ENCODE measurements around the gene TMEM9. TPM values are rescaled to one million over a fixed set of nuclear protein-coding genes. Genes with fewer than 3 reads are reported as not detected.

The TMEM9 gene
- total and polyA plus RNA-seq, 2 of the 8 experiments (the other 6 are each of a cell fraction or from before 2014, with no cell fraction given) = 79.9 to 181 TPM

DNA sequence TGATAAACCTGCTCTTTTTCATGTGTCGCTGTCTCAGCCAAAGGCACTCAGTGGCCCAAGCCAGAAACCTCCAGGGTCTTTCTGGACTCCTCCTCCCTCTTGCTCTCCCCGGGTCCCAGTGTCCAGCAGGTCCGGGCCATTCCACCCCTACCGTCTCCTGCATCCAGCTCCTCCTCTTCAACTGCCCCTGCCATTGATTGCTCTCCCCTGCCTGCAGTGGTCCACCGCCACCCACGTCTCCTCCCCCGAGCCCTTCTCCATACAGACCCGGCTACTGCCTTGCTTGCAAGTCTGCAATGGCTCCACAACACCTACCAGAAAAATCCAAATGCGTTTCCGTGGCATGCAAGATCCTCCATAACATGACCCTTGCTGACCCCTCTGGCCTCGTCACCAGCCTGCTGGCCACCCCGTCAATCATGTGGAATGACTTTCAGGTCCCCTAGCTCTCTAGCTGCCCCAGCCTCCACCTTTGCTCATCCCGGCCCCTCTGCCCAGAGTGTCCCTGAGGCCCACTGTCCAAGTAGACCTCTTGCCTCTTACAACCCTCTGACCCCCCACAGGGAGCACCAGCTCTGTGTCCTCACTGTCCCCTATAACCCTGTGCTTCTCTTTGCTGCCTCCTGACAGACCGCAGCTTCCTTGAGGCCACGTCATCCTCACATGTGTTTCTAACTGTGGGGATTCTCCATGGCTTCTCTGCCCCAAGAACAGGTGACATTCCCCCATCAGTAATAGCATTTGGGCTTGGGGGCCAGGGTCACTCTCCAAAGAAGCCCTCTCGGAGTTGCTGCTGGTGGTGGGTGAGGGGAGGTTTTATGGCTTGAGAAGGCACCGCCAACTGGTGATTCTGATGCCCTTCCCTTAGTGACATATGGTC, 57.1 kb downstream of the TMEM9 start (continued):
- TF ChIP-seq, protein P1, sequence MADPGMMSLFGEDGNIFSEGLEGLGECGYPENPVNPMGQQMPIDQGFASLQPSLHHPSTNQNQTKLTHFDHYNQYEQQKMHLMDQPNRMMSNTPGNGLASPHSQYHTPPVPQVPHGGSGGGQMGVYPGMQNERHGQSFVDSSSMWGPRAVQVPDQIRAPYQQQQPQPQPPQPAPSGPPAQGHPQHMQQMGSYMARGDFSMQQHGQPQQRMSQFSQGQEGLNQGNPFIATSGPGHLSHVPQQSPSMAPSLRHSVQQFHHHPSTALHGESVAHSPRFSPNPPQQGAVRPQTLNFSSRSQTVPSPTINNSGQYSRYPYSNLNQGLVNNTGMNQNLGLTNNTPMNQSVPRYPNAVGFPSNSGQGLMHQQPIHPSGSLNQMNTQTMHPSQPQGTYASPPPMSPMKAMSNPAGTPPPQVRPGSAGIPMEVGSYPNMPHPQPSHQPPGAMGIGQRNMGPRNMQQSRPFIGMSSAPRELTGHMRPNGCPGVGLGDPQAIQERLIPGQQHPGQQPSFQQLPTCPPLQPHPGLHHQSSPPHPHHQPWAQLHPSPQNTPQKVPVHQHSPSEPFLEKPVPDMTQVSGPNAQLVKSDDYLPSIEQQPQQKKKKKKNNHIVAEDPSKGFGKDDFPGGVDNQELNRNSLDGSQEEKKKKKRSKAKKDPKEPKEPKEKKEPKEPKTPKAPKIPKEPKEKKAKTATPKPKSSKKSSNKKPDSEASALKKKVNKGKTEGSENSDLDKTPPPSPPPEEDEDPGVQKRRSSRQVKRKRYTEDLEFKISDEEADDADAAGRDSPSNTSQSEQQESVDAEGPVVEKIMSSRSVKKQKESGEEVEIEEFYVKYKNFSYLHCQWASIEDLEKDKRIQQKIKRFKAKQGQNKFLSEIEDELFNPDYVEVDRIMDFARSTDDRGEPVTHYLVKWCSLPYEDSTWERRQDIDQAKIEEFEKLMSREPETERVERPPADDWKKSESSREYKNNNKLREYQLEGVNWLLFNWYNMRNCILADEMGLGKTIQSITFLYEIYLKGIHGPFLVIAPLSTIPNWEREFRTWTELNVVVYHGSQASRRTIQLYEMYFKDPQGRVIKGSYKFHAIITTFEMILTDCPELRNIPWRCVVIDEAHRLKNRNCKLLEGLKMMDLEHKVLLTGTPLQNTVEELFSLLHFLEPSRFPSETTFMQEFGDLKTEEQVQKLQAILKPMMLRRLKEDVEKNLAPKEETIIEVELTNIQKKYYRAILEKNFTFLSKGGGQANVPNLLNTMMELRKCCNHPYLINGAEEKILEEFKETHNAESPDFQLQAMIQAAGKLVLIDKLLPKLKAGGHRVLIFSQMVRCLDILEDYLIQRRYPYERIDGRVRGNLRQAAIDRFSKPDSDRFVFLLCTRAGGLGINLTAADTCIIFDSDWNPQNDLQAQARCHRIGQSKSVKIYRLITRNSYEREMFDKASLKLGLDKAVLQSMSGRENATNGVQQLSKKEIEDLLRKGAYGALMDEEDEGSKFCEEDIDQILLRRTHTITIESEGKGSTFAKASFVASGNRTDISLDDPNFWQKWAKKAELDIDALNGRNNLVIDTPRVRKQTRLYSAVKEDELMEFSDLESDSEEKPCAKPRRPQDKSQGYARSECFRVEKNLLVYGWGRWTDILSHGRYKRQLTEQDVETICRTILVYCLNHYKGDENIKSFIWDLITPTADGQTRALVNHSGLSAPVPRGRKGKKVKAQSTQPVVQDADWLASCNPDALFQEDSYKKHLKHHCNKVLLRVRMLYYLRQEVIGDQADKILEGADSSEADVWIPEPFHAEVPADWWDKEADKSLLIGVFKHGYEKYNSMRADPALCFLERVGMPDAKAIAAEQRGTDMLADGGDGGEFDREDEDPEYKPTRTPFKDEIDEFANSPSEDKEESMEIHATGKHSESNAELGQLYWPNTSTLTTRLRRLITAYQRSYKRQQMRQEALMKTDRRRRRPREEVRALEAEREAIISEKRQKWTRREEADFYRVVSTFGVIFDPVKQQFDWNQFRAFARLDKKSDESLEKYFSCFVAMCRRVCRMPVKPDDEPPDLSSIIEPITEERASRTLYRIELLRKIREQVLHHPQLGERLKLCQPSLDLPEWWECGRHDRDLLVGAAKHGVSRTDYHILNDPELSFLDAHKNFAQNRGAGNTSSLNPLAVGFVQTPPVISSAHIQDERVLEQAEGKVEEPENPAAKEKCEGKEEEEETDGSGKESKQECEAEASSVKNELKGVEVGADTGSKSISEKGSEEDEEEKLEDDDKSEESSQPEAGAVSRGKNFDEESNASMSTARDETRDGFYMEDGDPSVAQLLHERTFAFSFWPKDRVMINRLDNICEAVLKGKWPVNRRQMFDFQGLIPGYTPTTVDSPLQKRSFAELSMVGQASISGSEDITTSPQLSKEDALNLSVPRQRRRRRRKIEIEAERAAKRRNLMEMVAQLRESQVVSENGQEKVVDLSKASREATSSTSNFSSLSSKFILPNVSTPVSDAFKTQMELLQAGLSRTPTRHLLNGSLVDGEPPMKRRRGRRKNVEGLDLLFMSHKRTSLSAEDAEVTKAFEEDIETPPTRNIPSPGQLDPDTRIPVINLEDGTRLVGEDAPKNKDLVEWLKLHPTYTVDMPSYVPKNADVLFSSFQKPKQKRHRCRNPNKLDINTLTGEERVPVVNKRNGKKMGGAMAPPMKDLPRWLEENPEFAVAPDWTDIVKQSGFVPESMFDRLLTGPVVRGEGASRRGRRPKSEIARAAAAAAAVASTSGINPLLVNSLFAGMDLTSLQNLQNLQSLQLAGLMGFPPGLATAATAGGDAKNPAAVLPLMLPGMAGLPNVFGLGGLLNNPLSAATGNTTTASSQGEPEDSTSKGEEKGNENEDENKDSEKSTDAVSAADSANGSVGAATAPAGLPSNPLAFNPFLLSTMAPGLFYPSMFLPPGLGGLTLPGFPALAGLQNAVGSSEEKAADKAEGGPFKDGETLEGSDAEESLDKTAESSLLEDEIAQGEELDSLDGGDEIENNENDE (IDR thresholded peaks at IDR 0.05; ENCODE audit: insufficient replicate concordance, low read length) = no peak
- TF ChIP-seq, protein P2, sequence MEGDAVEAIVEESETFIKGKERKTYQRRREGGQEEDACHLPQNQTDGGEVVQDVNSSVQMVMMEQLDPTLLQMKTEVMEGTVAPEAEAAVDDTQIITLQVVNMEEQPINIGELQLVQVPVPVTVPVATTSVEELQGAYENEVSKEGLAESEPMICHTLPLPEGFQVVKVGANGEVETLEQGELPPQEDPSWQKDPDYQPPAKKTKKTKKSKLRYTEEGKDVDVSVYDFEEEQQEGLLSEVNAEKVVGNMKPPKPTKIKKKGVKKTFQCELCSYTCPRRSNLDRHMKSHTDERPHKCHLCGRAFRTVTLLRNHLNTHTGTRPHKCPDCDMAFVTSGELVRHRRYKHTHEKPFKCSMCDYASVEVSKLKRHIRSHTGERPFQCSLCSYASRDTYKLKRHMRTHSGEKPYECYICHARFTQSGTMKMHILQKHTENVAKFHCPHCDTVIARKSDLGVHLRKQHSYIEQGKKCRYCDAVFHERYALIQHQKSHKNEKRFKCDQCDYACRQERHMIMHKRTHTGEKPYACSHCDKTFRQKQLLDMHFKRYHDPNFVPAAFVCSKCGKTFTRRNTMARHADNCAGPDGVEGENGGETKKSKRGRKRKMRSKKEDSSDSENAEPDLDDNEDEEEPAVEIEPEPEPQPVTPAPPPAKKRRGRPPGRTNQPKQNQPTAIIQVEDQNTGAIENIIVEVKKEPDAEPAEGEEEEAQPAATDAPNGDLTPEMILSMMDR (IDR thresholded peaks at IDR 0.05; ENCODE audit: control extremely low read depth in 1 of 3, insufficient read depth in 1 of 3, low read depth in 1 of 3, low read length in 3 of 3) = no peak
